Measurements from ENCODE around the gene SLC49A4.

- TF ChIP-seq EZH2 (IDR thresholded peaks at IDR 0.05; ENCODE audit: borderline replicate concordance, low read depth, low read length, poor library complexity, severe bottlenecking) (no peak), CTCF (conservative IDR thresholded peaks at IDR 0.05; ENCODE audit: low read depth, low read length) (no peak)
Measured at GRCh38 chr3:122859021-122859805, 64.3 kb downstream of the SLC49A4 start.
